AG04449 (cell line): ENCODE results near the gene SELE.

Source experiments
- CTCF ChIA-PET: fragments of 350-600 bp; formaldehyde crosslinking; extraction: SDS; loops from one replicate; lab custom pipeline; 2021; ENCODE audit warnings: antibody characterized with exemption; lab: Yijun Ruan, JAX
- POLR2A ChIA-PET: fragments of 400-600, 350-600 bp; formaldehyde crosslinking; extraction: SDS; loops from one replicate; lab custom pipeline; 2020; ENCODE audit warnings: antibody characterized with exemption, inconsistent platforms; lab: Yijun Ruan, JAX
- DNase-seq: peaks from one replicate; pipeline ENCODE4 v3.0.0-alpha.2; 2010; ENCODE audit warnings: low read depth, low spot score
- H3K4me3 ChIP-seq: 2 replicates; pipeline ENCODE4 v1.5.1; 2011; ENCODE audit warnings: low read depth, mild to moderate bottlenecking, control low read depth, low read length
- TF ChIP-seq, protein P1 (sequence below): IDR thresholded peaks from one replicate; pipeline ENCODE4 v1.5.1; 2011; ENCODE audit warnings: mild to moderate bottlenecking, moderate library complexity, low read length, control low read depth, inconsistent platforms; ENCODE audit not compliant: insufficient read depth; ENCODE audit errors: missing control alignments

Gene SELE

DNA sequence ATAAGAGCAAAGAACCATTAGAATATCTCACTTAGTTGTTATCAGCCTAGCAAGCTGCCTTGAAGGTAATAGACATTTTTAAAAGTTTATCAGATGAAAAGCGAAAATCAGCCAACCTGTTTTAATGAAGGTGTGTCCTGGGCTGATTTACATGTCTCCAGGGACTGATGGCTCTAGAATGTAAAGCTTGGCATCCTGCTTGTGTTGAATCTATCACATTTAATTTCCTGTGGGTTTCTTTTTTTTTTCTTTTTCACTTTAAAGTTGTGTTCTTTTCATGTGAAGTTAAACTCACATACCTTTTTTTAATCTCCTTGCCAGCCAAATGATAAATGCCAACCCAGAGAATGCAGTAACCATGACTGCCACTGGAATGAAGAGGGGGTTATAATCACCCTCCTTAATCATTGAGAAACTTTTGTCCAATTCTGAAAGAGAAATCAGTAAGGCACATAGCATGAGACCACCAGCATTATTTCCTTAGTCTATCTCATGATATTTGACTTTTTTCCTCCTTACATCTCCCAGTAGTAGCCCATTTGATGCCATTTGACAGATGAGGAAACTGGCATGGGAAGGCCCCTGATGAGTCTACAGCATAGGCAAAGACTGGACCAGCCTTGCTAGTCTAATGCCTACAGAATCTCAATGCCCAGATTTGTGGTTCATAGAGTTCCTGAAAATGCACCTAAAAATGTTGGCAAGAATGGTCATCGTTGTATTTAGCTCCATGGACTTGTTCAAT lies 32.4 kb downstream of the SELE start:
- CTCF ChIA-PET: no interaction called here
- no peak for DNase-seq

GRCh38 chr1:169699707-169700106 lies 34.2 kb downstream of the SELE start:
- CTCF ChIA-PET: interaction anchor here (1.1 to 1.3 kb wide), 2 partner anchors 13 to 110 kb away, joined by 4 read pairs; no protein-coding TSS in a partner anchor
- H3K4me3 ChIP-seq: no peak overlapping the region
- TF ChIP-seq, protein P1, sequence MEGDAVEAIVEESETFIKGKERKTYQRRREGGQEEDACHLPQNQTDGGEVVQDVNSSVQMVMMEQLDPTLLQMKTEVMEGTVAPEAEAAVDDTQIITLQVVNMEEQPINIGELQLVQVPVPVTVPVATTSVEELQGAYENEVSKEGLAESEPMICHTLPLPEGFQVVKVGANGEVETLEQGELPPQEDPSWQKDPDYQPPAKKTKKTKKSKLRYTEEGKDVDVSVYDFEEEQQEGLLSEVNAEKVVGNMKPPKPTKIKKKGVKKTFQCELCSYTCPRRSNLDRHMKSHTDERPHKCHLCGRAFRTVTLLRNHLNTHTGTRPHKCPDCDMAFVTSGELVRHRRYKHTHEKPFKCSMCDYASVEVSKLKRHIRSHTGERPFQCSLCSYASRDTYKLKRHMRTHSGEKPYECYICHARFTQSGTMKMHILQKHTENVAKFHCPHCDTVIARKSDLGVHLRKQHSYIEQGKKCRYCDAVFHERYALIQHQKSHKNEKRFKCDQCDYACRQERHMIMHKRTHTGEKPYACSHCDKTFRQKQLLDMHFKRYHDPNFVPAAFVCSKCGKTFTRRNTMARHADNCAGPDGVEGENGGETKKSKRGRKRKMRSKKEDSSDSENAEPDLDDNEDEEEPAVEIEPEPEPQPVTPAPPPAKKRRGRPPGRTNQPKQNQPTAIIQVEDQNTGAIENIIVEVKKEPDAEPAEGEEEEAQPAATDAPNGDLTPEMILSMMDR: no peak
- no peak for DNase-seq
- POLR2A ChIA-PET: no interaction called here

More for the DNA sequence above, 32.4 kb downstream of the SELE start:
- H3K4me3 ChIP-seq: no peak overlapping the region
- POLR2A ChIA-PET: no interaction called here
- TF ChIP-seq, protein P1: no peak

- ChIA-PET CTCF (no interaction called here), POLR2A (no interaction called here)
- TF ChIP-seq, protein P1: no peak
- no peak overlapping the region for H3K4me3 ChIP-seq
- DNase-seq: no peak
Observed at GRCh38 chr1:169698976-169699375, 34.9 kb downstream of the SELE start.

DNA sequence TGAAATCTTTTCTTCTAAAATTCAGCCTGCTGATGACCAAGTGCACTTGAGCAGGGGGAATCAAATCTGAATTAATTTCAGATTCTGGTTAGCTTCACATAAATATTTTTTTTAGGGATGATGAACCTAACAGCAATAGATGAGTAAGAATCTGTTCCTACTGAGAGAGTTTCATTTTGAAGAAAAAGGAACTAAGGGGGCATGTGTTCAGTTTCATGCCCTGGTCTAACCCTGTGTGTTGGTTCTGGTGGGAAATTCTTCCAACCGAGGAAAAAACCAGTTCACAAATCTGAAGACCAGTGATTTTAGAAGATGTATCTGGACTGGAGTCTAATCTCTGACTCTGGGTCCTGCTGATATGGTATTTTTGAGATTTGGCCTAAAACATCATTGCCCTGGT lies 36.1 kb downstream of the SELE start:
- CTCF ChIA-PET: no interaction called here
- no peak for DNase-seq
- TF ChIP-seq, protein P1: no peak
- POLR2A ChIA-PET: no interaction called here
- H3K4me3 ChIP-seq: no peak overlapping the region

DNA sequence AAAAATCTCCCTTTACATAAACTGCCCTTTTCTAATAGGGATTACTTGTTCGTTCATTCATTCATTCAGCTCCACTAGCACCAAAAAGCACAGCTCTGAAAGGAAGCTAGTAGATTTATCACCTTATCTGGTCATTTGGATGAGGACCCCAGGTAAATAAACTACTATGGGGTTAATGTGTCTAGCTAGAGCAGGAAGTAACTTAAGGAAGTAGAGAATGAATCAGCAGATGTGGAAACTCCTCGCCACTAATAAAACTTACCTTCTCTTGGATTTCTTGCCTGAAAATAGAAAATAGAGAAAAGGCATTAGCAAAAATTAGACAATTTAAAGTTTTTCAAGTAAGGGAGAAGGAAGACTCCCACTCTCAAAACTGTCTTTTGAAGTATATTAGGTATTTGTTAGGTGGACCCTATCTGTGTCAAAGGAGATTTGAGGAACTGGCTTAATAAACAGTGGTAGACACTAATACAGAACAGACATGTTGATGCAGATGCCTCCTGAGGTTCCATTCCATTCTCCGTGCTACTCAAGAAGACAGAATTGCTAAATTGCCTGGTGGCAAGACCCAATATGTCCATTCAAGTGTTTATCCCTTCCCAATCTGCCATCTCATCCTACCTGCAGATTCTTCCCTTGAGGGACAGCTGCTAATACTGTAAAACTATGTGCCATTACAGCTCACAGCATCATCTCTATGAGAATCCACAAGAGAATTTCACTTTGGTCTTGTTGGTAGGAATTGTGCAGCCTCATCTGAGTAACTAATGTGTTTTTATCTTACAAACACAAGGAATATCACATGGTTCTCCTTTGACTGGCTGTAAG lies 37.4 kb downstream of the SELE start:
- DNase-seq: no peak
- TF ChIP-seq, protein P1: no peak
- ChIA-PET POLR2A (no interaction called here), CTCF (interaction anchor here (0.5 kb wide), 1 partner anchor 59 kb away, joined by 3 read pairs; no protein-coding TSS in a partner anchor)
- H3K4me3 ChIP-seq: no peak overlapping the region
